GM12892 (cell line): ENCODE measurements around the gene ACSL1.

ENCODE experiments used
- POLR2A ChIP-seq: IDR thresholded peaks from 2 replicates; pipeline ENCODE4 v1.6.1; 2011; ENCODE audit warnings: low read depth, low read length, control low read depth
- POLR2AphosphoS5 ChIP-seq: IDR thresholded peaks from 2 replicates; pipeline ENCODE4 v1.6.1; 2011; ENCODE audit warnings: low read depth, low read length, control low read depth
- TAF1 ChIP-seq: IDR thresholded peaks from 2 replicates; pipeline ENCODE4 v1.6.1; 2011; ENCODE audit warnings: low read depth, mild to moderate bottlenecking, control low read depth, low read length, borderline replicate concordance

DNA sequence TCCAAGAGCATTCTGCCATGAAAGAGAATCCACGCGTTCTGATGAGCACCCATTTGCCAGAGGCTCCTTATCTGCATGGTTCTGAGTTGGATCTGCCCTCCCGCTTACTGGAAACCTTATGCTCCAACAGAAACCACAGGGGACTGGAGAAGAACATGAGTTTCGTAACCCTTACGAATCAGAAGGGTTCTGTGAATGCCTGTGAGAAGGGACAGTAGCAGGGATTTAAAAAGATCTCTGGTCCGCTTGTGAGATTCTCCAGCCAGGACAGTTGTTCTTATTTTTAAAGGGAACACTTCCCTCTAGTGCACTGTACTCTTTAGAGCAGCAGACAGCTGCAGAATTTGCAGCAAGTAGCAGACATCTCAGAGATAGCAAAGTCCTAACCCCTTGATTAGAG lies 69.4 kb downstream of the ACSL1 start:
- TF ChIP-seq POLR2AphosphoS5: no peak
- TF ChIP-seq POLR2A: no peak
- TF ChIP-seq TAF1: no peak
